Skeletal muscle tissue (tissue), 4 donors: Measurements from ENCODE around the gene TOX4. TPM values are rescaled to one million over a fixed set of nuclear protein-coding genes. Genes with fewer than 3 reads are reported as not detected.

ENCODE experiments used
- H3K27ac ChIP-seq: one replicate; pipeline ENCODE4 v1.7.0; 2013; ENCODE audit warnings: mild to moderate bottlenecking, low read depth, low read length, inconsistent platforms
- H3K27me3 ChIP-seq, 3 donors: one replicate each; pipeline ENCODE4 v1.7.0; 2013; ENCODE audit warnings: low read length in 3 of 3; ENCODE audit not compliant: control insufficient read depth in 3 of 3, insufficient read depth in 3 of 3
- H3K36me3 ChIP-seq, 3 donors: one replicate each; pipeline ENCODE4 v1.7.0; 2013; ENCODE audit warnings: low read length in 3 of 3; ENCODE audit not compliant: control insufficient read depth in 3 of 3, insufficient read depth in 3 of 3
- H3K4me1 ChIP-seq, 3 donors: one replicate each; pipeline ENCODE4 v1.7.0; 2013; ENCODE audit warnings: low read length in 3 of 3, mild to moderate bottlenecking in 3 of 3; ENCODE audit not compliant: control insufficient read depth in 3 of 3, insufficient read depth in 3 of 3
- H3K4me3 ChIP-seq, 3 donors: one replicate each; pipeline ENCODE4 v1.7.0; 2013; ENCODE audit warnings: low read length in 3 of 3
- H3K9ac ChIP-seq, 3 donors: one replicate each; pipeline ENCODE4 v1.7.0; 2013; ENCODE audit warnings: low read length in 3 of 3, mild to moderate bottlenecking in 3 of 3, moderate library complexity in 2 of 3, low read depth in 1 of 3
- H3K9me3 ChIP-seq, 3 donors: one replicate each; pipeline ENCODE4 v1.7.0; 2013; ENCODE audit warnings: low read length in 3 of 3; ENCODE audit not compliant: control insufficient read depth in 3 of 3
- total RNA-seq: library from RNA; depleted of rRNA; stranded (reverse); fragments of >200 nt; gene quantifications from one replicate; pipeline ENCODE4 v1.2.3, GENCODE V29; 2014
- donor health status: Osteomylitis.

TOX4 gene
- total RNA-seq, 1 donor from 2014 or later = 18.8 TPM

DNA sequence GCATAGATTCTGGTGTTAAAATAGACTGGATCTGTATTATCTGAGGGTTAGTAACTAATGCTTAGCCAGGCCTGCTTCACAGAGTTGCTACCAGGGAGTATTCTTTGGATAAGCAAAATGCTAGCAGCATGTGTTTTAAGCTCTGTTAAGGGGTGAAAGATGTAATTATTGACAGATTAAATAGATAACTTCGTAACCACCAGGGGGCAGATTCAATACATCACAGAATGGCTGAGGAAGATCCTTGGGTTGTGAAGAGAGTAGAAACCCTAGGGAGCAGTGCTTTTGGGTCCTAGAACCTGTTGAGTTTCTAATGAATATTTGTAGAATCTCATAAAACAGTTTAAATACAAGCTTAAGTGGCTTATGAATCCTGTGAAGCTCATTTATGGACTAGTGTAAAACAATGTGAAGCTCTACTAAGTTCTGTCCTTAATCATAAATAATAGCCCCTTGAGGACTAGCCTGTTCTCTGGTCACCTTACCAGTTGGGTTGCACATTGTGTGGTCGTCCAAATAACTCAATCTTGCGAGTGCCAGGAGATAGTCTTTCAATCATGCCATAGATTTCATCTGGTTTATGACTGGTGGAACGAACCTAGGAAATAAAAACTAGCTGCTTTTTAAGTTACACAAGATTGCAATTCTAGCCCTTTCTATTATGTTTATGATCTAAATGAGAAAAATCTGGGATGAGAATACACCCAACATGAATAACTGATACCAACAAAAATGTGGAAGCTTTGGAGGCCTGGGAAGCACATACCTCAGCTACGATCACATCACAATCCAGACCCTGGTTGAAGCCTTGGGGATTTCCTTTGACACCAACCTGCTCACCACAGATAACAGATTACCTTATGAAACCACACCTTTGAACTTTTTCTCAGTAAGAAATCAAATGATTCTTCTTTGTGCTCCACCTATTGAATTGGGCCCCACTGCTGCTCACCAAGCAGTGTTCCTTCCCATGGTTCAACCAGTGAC, 21.8 kb downstream of the TOX4 start:
- Histone ChIP-seq H3K9ac (no peak overlapping the region), H3K4me1 (no peaks in the 10 kb centered on the region), H3K9me3 (no peaks in the 10 kb centered on the region), H3K36me3 (peaks cover 40 to 74% (median 68%) of the 10 kb centered on the region in 3 donors), H3K27ac (no peak overlapping the region), H3K27me3 (no peaks in the 10 kb centered on the region), H3K4me3 (no peak overlapping the region)

GRCh38 chr14:21501568-21501967, 24.6 kb downstream of the TOX4 start:
- peaks cover 27 to 58% (median 53%) of the 10 kb centered on the region in 3 donors for H3K36me3 ChIP-seq
- H3K27ac ChIP-seq = no peak overlapping the region
- H3K9ac ChIP-seq = no peak overlapping the region
- H3K4me3 ChIP-seq = no peak overlapping the region
- H3K4me1 ChIP-seq = no peaks in the 10 kb centered on the region
- no peaks in the 10 kb centered on the region for H3K9me3 ChIP-seq
- H3K27me3 ChIP-seq = no peaks in the 10 kb centered on the region

- peaks cover 26 to 54% (median 47%) of the 10 kb centered on the region in 3 donors for H3K36me3 ChIP-seq
- no peak overlapping the region for H3K27ac ChIP-seq
- no peaks in the 10 kb centered on the region for H3K4me1 ChIP-seq
- no peaks in the 10 kb centered on the region for H3K9me3 ChIP-seq
- no peaks in the 10 kb centered on the region for H3K27me3 ChIP-seq
- no peak overlapping the region for H3K4me3 ChIP-seq
- H3K9ac ChIP-seq = no peak overlapping the region
These were observed 26.4 kb downstream of the TOX4 start for GRCh38 chr14:21503376-21503775.

DNA sequence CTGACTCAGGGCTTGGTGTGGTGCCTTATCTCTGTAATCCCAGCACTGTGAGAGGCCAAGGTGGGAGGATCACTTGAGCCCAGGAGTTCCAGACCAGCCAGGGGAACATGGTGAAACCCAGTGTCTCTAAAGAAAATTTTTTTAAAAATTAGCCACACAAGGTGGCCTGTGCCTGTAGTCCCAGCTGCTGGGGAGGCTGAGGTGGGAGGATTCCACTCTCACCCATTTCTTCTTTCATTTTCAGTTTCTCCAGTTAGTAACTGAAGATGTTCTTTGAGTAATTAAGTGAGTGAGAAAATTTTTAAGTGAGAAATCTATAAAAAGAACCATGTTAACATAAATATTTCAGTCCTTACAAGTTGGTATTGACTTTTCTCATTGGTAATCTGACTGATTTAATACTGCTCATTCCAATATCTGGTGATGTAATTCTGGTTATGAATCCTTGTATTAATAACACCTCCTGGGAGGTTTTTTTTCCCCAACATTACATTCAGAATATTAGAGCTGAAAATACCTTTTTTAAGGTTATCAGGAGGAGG, 28.1 kb downstream of the TOX4 start:
- Histone ChIP-seq H3K4me3 (no peak overlapping the region), H3K27me3 (no peaks in the 10 kb centered on the region), H3K27ac (no peak overlapping the region), H3K9me3 (no peaks in the 10 kb centered on the region), H3K9ac (no peak overlapping the region), H3K4me1 (peaks cover 3 to 13% (median 5%) of the 10 kb centered on the region in 3 donors), H3K36me3 (peaks cover 22 to 40% (median 34%) of the 10 kb centered on the region in 3 donors)

DNA sequence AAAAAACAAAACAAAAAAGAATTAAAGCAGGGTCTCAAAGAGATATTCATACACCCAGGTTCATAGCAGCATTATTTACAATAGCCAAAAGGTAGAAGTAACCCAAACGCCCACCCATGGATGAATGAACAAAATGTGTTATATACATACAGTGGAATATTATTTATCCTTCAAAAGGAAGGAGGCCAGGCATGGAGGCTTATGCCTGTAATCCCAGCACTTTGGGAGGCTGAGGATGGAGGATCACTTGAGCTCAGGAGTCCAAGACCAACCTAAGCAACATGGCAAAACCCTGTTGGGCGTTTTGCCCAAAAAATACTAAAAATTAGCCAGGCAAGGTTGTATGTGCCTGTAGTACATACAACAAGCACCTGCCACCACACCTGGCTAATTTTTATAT, 29.6 kb downstream of the TOX4 start:
- H3K36me3 ChIP-seq = peaks cover 18 to 27% (median 20%) of the 10 kb centered on the region in 3 donors
- no peak overlapping the region for H3K9ac ChIP-seq
- H3K27me3 ChIP-seq = no peaks in the 10 kb centered on the region
- no peak overlapping the region for H3K4me3 ChIP-seq
- H3K27ac ChIP-seq = no peak overlapping the region
- peaks cover 9 to 21% (median 11%) of the 10 kb centered on the region in 3 donors for H3K4me1 ChIP-seq
- H3K9me3 ChIP-seq = no peaks in the 10 kb centered on the region

- Histone ChIP-seq H3K4me3 (peak overlapping the region; percentile 92 to 99 (median 96)), H3K27ac (no peak overlapping the region), H3K4me1 (peaks cover 10 to 21% (median 11%) of the 10 kb centered on the region in 3 donors)
These were observed 32.6 kb downstream of the TOX4 start for GRCh38 chr14:21509432-21510143.

GRCh38 chr14:21510735-21511657, 34.0 kb downstream of the TOX4 start, which contains the start of gene METTL3:
METTL3 (minus strand) TSS chr14:21511340; CDS start chr14:21511223, 117 bp downstream.
- Histone ChIP-seq H3K27ac (peak within 1 kb of the TSS; percentile 84), H3K27me3 (no peaks in the 10 kb centered on the region), H3K4me1 (peaks cover 10 to 21% (median 11%) of the 10 kb centered on the region in 3 donors), H3K9me3 (no peaks in the 10 kb centered on the region), H3K4me3 (peak within 1 kb of the TSS; percentile 92 to 99 (median 96)), H3K36me3 (peaks cover 4 to 6% (median 5%) of the 10 kb centered on the region in 3 donors), H3K9ac (peak within 1 kb of the TSS; percentile 94 to 96 (median 95))

More at GRCh38 chr14:21509432-21510143, 32.6 kb downstream of the TOX4 start:
- no peaks in the 10 kb centered on the region for H3K27me3 ChIP-seq
- peak overlapping the region in 2 of 3 donors; percentile 94 to 96 for H3K9ac ChIP-seq
- H3K36me3 ChIP-seq = peaks cover 4 to 6% (median 5%) of the 10 kb centered on the region in 3 donors
- H3K9me3 ChIP-seq = no peaks in the 10 kb centered on the region

DNA sequence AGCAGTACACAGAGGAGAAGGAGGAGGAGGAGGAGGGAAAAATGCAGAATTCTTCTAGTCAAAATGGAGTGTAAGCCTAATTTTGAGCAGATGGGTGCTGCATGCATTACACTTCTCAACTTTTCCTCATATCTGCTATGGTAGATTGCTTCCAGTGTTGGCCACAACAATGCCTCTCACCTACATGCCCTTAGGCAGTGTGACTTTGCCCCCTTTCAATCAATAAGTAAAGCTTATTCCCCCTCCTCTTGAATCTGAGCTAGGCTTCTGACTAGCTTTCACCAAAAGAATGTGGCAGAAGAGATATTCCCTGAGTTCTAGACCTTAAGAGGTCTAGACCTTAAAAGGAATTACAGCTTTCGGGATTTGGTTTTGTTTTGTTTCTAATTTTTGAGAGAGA, 37.3 kb downstream of the TOX4 start:
- no peak overlapping the region for H3K4me3 ChIP-seq
- peaks cover 10 to 16% (median 11%) of the 10 kb centered on the region in 3 donors for H3K4me1 ChIP-seq
- H3K9ac ChIP-seq = no peak overlapping the region
- no peaks in the 10 kb centered on the region for H3K27me3 ChIP-seq
- peaks cover 0 to 2% (median 0%) of the 10 kb centered on the region in 3 donors for H3K36me3 ChIP-seq
- H3K9me3 ChIP-seq = no peaks in the 10 kb centered on the region
- no peak overlapping the region for H3K27ac ChIP-seq

- Histone ChIP-seq H3K27me3 (peaks cover 0 to 4% (median 3%) of the 10 kb centered on the region in 3 donors), H3K9ac (no peak overlapping the region), H3K4me3 (no peak overlapping the region), H3K9me3 (no peaks in the 10 kb centered on the region), H3K27ac (no peak overlapping the region), H3K36me3 (no peaks in the 10 kb centered on the region), H3K4me1 (no peaks in the 10 kb centered on the region)
These were observed 41.7 kb downstream of the TOX4 start for GRCh38 chr14:21518725-21519124.
